WTC11 (cell line): ENCODE results near the gene EXOSC3.

ENCODE experiments used
- CREB1 ChIP-seq: sonication (generic); formaldehyde crosslinking; IDR thresholded peaks from 2 replicates; pipeline ENCODE4 v1.8.0; 2023; ENCODE audit warnings: mild to moderate bottlenecking, missing genetic modification reagents
- CTCF ChIP-seq: fragments of 200-600 bp; IDR thresholded peaks from 2 replicates; pipeline ENCODE4 v1.8.0; 2022; ENCODE audit warnings: antibody characterized with exemption
- E2F4 ChIP-seq: sonication (generic); formaldehyde crosslinking; IDR thresholded peaks from 2 replicates; pipeline ENCODE4 v1.8.1; 2022; ENCODE audit warnings: low read depth, mild to moderate bottlenecking, moderate library complexity, missing genetic modification reagents, borderline replicate concordance
- FOXP4 ChIP-seq: sonication (generic); formaldehyde crosslinking; IDR thresholded peaks from 2 replicates; pipeline ENCODE4 v1.8.0; 2022; ENCODE audit warnings: mild to moderate bottlenecking, missing genetic modification reagents
- TP53 ChIP-seq: sonication (generic); formaldehyde crosslinking; IDR thresholded peaks from 2 replicates; pipeline ENCODE4 v1.8.1; 2023; ENCODE audit warnings: mild to moderate bottlenecking, missing genetic modification reagents

DNA sequence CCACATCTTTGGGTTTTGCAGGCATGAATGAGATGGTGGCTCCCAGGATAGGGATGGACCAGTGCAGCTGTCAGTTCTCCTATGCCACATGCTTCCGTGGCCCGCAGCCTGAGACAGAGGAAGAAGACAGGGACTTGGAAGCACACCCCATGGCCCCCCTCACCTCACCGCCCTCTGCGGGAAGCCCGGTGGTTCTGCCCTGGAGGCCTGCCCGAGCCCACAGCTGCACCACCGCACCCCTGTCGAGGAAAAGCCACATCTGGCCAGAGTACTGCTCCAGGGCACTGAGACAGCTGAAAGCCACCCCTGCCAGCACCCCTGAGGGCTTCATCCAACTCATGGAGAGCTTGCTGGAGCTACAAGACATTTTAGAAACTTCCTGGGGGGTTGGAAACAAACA is 38.9 kb downstream of the EXOSC3 start:
- TF ChIP-seq TP53 (CRISPR knock-in tag) (no peak), CREB1 (CRISPR knock-in tag) (no peak), CTCF (no peak), FOXP4 (no peak), E2F4 (CRISPR knock-in tag) (no peak)
